SK-N-SH treated with all-trans-retinoic acid at 6 μM for 48 hours (cell line): Measurements from ENCODE around the gene STRBP.
A peak's percentile ranks its signal among the peaks of the same experiment; 100 is the strongest.

Source experiments
- ATAC-seq: fragments of 200-7000 bp; cut with Tn5 transposase; 3 replicates; pipeline ENCODE4 v1.9.1; 2020; ENCODE audit warnings: mild to moderate bottlenecking, moderate library complexity
- ARNTL ChIP-seq: fragments of 450-650 bp; formaldehyde crosslinking; IDR thresholded peaks from 2 replicates; pipeline ENCODE4 v1.5.0; 2020; ENCODE audit warnings: low read depth, mild to moderate bottlenecking, moderate library complexity, borderline replicate concordance
- CSDC2 ChIP-seq: fragments of 250-450 bp; sonication (Bioruptor Pico); IDR thresholded peaks from 2 replicates; pipeline ENCODE4 v1.5.0; 2020; ENCODE audit warnings: mild to moderate bottlenecking, moderate library complexity
- ESRRG ChIP-seq: fragments of 250-450 bp; sonication (Bioruptor Pico); IDR thresholded peaks from 2 replicates; pipeline ENCODE4 v1.6.1; 2021; ENCODE audit warnings: mild to moderate bottlenecking
- GLIS3 ChIP-seq: fragments of 250-450 bp; sonication (Bioruptor Pico); IDR thresholded peaks from 2 replicates; pipeline ENCODE4 v1.5.0; 2020; ENCODE audit warnings: mild to moderate bottlenecking, moderate library complexity
- ISL1 ChIP-seq: fragments of 250-450 bp; sonication (Bioruptor Pico); IDR thresholded peaks from 2 replicates; pipeline ENCODE4 v2.1.2; 2022; ENCODE audit warnings: mild to moderate bottlenecking, moderate library complexity
- OSR1 ChIP-seq: fragments of 250-450 bp; sonication (Bioruptor Pico); IDR thresholded peaks from 2 replicates; pipeline ENCODE4 v1.8.0; 2022; ENCODE audit warnings: moderate library complexity, mild to moderate bottlenecking, inconsistent platforms
- PATZ1 ChIP-seq: fragments of 250-450 bp; sonication (Bioruptor Pico); IDR thresholded peaks from 2 replicates; pipeline ENCODE4 v1.8.0; 2020; ENCODE audit warnings: mild to moderate bottlenecking, moderate library complexity, borderline replicate concordance
- POU6F1 ChIP-seq: fragments of 250-450 bp; sonication (Bioruptor Pico); IDR thresholded peaks from 2 replicates; pipeline ENCODE4 v1.8.0; 2021; ENCODE audit warnings: low read depth, mild to moderate bottlenecking, moderate library complexity, borderline replicate concordance
- PPARA ChIP-seq: fragments of 250-450 bp; sonication (Bioruptor Pico); IDR thresholded peaks from 2 replicates; pipeline ENCODE4 v1.5.0; 2020; ENCODE audit warnings: mild to moderate bottlenecking, borderline replicate concordance
- RARB ChIP-seq: fragments of 250-450 bp; sonication (Bioruptor Pico); IDR thresholded peaks from 2 replicates; pipeline ENCODE4 v1.8.0; 2021; ENCODE audit warnings: mild to moderate bottlenecking, moderate library complexity
- TCF4 ChIP-seq: fragments of 250-450 bp; sonication (Bioruptor Pico); IDR thresholded peaks from 2 replicates; pipeline ENCODE4 v1.8.0; 2021; ENCODE audit warnings: mild to moderate bottlenecking, moderate library complexity, borderline replicate concordance
- TOX ChIP-seq: fragments of 250-450 bp; sonication (Bioruptor Pico); IDR thresholded peaks from 2 replicates; pipeline ENCODE4 v1.8.0; 2021; ENCODE audit warnings: mild to moderate bottlenecking, moderate library complexity, borderline replicate concordance
- ZC3H10 ChIP-seq: fragments of 250-450 bp; sonication (Bioruptor Pico); IDR thresholded peaks from 2 replicates; pipeline ENCODE4 v1.5.1; 2021; ENCODE audit warnings: mild to moderate bottlenecking, moderate library complexity
- ZFP3 ChIP-seq: fragments of 250-450 bp; sonication (Bioruptor Pico); IDR thresholded peaks from 2 replicates; pipeline ENCODE4 v1.5.0; 2020; ENCODE audit warnings: mild to moderate bottlenecking, moderate library complexity
- ZFP30 ChIP-seq: fragments of 450-650 bp; formaldehyde crosslinking; IDR thresholded peaks from 2 replicates; pipeline ENCODE4 v1.5.0; 2022; ENCODE audit warnings: mild to moderate bottlenecking, moderate library complexity
- ZNF565 ChIP-seq: fragments of 450-650 bp; formaldehyde crosslinking; conservative IDR thresholded peaks from 2 replicates; pipeline ENCODE4 v1.5.0; 2020; ENCODE audit warnings: low read depth, mild to moderate bottlenecking, moderate library complexity
- ZNF70 ChIP-seq: fragments of 450-650 bp; formaldehyde crosslinking; IDR thresholded peaks from 2 replicates; pipeline ENCODE4 v1.5.0; 2020; ENCODE audit warnings: mild to moderate bottlenecking, moderate library complexity
- ZNF8 ChIP-seq: fragments of 450-650 bp; formaldehyde crosslinking; IDR thresholded peaks from 2 replicates; pipeline ENCODE4 v1.5.0; 2020; ENCODE audit warnings: mild to moderate bottlenecking, moderate library complexity
- TF ChIP-seq, protein P1 (sequence below): fragments of 250-450 bp; sonication (Bioruptor Pico); IDR thresholded peaks from 2 replicates; pipeline ENCODE4 v1.5.1; 2020; ENCODE audit warnings: low read depth, mild to moderate bottlenecking, moderate library complexity
- TF ChIP-seq, protein P2 (sequence below): fragments of 250-450 bp; sonication (Bioruptor Pico); IDR thresholded peaks from 2 replicates; pipeline ENCODE4 v1.5.1; 2021; ENCODE audit warnings: mild to moderate bottlenecking, moderate library complexity

Gene STRBP

DNA sequence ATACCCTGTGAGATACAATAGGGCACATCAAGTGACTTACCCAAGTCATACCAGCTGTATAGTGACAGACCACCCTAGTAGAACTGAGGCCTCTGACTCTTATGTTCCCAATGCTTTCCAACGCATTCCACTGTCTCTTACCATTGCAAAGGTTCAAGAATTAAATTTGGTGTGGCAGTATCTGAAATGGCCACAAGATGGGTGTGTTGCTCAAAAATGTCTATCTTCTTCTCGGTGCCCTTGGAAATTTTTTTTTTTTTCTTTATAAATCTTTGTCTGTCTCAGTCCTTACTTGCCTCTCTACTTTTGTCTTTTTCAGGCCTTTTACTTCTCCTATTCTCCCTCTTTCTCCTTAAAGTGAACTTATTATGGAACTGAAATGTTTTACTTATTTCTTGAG, 186.6 kb downstream of the STRBP start (continued):
- TF ChIP-seq PATZ1 (no peak), ZC3H10 (no peak), ZNF8 (CRISPR knock-in tag) (no peak), ZNF565 (CRISPR knock-in tag) (no peak), GLIS3 (CRISPR knock-in tag) (no peak), ESRRG (CRISPR knock-in tag) (no peak), ARNTL (CRISPR knock-in tag) (no peak)
- TF ChIP-seq, protein P1, sequence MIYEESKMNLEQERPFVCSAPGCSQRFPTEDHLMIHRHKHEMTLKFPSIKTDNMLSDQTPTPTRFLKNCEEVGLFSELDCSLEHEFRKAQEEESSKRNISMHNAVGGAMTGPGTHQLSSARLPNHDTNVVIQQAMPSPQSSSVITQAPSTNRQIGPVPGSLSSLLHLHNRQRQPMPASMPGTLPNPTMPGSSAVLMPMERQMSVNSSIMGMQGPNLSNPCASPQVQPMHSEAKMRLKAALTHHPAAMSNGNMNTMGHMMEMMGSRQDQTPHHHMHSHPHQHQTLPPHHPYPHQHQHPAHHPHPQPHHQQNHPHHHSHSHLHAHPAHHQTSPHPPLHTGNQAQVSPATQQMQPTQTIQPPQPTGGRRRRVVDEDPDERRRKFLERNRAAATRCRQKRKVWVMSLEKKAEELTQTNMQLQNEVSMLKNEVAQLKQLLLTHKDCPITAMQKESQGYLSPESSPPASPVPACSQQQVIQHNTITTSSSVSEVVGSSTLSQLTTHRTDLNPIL (CRISPR knock-in tag), result no peak
- TF ChIP-seq, protein P2, sequence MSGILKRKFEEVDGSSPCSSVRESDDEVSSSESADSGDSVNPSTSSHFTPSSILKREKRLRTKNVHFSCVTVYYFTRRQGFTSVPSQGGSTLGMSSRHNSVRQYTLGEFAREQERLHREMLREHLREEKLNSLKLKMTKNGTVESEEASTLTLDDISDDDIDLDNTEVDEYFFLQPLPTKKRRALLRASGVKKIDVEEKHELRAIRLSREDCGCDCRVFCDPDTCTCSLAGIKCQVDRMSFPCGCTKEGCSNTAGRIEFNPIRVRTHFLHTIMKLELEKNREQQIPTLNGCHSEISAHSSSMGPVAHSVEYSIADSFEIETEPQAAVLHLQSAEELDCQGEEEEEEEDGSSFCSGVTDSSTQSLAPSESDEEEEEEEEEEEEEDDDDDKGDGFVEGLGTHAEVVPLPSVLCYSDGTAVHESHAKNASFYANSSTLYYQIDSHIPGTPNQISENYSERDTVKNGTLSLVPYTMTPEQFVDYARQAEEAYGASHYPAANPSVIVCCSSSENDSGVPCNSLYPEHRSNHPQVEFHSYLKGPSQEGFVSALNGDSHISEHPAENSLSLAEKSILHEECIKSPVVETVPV (CRISPR knock-in tag), result no peak

DNA sequence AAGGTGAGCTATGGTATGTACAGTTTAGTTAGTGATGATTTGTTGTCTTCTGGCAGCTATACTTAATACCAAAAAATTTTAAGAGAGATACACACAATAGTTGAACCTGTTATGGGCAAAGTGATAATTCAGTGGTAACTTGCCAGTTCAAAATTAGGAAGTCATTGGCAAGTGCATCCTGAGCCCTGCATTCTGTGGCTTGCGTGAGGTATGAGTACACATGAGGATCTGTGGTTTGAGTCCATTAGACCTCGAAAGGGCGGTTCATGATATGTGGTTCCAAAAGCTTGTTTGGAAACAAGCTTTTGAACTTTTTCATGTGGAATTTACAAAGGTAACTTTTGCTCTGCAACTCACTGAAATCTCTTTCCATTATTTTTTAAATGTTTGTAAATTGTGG, 187.9 kb downstream of the STRBP start:
- TF ChIP-seq ZNF565 (CRISPR knock-in tag) (no peak), ZFP3 (CRISPR knock-in tag) (no peak), TOX (no peak), GLIS3 (CRISPR knock-in tag) (no peak), ZNF70 (no peak), OSR1 (no peak), ARNTL (CRISPR knock-in tag) (no peak)
- TF ChIP-seq, protein P2 (CRISPR knock-in tag), result no peak
- no peak for ATAC-seq

DNA sequence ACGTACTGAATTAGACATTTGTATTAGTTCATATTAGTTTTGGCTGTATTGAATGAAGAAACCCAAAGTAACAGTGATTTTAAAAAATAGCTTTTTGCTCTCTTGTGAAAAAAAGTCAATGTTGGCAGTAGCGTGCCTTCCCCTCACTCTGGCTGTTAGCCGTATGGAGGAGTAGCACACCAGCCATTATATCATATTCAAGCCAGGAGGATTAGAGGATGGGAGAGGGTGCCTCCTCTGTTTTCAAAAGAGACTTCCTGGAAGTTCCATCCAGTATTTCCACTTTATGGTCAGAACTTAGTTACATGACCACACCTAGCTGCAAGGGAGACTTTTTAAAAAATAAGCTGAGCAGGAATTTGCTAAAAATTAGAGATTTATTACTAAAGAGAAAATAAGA, 193.8 kb downstream of the STRBP start:
- TF ChIP-seq CSDC2 (CRISPR knock-in tag), result no peak
- no peak for TF ChIP-seq PPARA (CRISPR knock-in tag)
- no peak for TF ChIP-seq POU6F1
- TF ChIP-seq ZNF8 (CRISPR knock-in tag), result no peak
- TF ChIP-seq GLIS3 (CRISPR knock-in tag), result no peak
- TF ChIP-seq ZNF565 (CRISPR knock-in tag), result no peak

GRCh38 chr9:123073991-123074422, 194.4 kb downstream of the STRBP start:
- ATAC-seq, result peak; percentile 71
- peak; percentile 51; the same call in 1 of the 2 replicates for TF ChIP-seq ZC3H10
- TF ChIP-seq ZFP30, result no peak
- TF ChIP-seq RARB (CRISPR knock-in tag), result peak; percentile 43; the same call in 1 of the 2 replicates
- no peak for TF ChIP-seq OSR1
- 0 out of 2 replicates have a peak, but pooled peaks have one; percentile 25 for TF ChIP-seq TOX
- TF ChIP-seq POU6F1, result no peak
- TF ChIP-seq TCF4 (CRISPR knock-in tag), result no peak
- TF ChIP-seq ISL1 (CRISPR knock-in tag), result peak; percentile 85
- no peak for TF ChIP-seq ESRRG (CRISPR knock-in tag)
- TF ChIP-seq ZNF565 (CRISPR knock-in tag), result no peak

More for the DNA sequence above, 193.8 kb downstream of the STRBP start:
- ATAC-seq, result no peak
